RCC 7860 (cell line): ENCODE data around the gene FOXO3.
"Not testable (repeated sequence)": the region's sequence is repeated elsewhere in the genome, so short reads cannot be mapped to it uniquely, and the experiment has no call there.

ENCODE experiments used
- DNase-seq: peaks from one replicate; pipeline ENCODE4 v3.0.0-alpha.2; 2015; ENCODE audit warnings: low spot score
- FAIRE-seq: peaks from 2 replicates; lab custom pipeline; 2012; peaks lifted over from hg19 to GRCh38; lab: Jason Lieb, UNC

The FOXO3 gene

DNA sequence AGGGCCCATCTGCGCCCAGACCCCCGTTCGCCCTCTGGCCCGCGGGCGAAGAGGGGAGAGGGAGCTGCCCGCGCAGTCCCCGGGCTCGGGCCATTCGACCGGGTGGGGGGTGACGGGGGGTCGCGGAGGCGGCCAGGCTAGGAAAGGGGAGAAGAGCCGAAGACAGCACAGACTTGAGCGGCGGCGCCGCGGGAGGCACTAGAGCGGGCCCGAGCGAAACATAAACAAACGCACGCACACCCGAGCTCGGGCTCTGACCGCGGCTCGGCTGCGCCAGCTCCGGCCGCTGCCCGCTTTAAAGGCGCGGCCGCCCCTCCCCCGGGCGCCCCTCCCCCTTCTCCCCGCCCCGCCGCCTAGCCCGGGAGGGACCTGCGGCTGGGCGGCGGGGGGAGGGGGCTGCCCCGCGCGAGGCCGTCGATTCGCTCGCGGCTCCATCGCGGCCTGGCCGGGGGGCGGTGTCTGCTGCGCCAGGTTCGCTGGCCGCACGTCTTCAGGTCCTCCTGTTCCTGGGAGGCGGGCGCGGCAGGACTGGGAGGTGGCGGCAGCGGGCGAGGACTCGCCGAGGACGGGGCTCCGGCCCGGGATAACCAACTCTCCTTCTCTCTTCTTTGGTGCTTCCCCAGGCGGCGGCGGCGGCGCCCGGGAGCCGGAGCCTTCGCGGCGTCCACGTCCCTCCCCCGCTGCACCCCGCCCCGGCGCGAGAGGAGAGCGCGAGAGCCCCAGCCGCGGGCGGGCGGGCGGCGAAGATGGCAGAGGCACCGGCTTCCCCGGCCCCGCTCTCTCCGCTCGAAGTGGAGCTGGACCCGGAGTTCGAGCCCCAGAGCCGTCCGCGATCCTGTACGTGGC lies at the start of gene FOXO3:
Gene FOXO3, plus strand, starts transcription at position 455 of the 846 bp plus-strand sequence. Its CDS starts 292 bp downstream, at position 747.
- DNase-seq (peak; percentile 76), FAIRE-seq (no peak)

DNA sequence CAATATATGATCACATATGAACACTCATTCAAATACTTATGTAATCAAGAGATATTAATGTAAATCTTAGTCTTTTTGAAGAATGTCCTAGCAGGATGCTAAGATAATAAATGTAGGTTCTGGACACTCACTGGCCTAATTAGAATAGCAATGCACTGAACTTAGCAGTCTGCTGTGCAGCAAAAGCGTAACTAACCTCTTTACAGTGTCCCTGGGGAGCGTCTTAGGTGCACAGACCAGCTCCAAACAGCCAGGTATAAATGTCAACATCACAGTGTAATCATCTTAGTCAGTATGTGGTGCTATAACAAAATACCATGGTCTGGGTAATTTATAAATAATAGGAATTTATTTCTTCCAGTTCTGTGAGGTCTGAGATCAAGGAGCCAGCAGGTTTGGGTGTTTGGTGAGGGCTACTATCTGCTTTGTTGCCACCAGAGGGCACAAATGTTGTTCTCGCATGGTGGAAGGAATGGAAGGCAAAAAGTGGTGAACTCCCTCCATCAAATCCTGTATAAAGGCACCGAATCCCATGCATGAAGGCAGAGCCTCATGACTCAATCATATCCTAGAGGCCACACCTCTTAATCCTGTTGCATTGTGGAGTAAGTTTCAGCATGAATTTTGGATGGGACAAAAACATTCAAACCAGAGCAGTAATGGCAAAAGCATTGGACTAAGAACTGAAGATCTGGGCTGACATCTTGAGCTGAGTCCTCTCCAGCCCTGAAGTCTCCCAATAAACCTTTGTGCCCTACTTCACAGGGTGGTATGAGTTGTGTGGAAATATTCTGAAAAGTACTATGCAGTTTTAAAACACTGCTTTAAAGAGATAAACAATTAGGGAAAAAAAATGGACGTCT lies 41.8 kb upstream of the FOXO3 start:
- FAIRE-seq = no peak
- peak; percentile 9 for DNase-seq

GRCh38 chr6:108521616-108522107 lies 39.1 kb upstream of the FOXO3 start:
- FAIRE-seq (no peak), DNase-seq (no peak)

- FAIRE-seq = no peak
- DNase-seq = no peak
Observed at GRCh38 chr6:108523697-108524096, 37.0 kb upstream of the FOXO3 start.

GRCh38 chr6:108524528-108525248 lies 36.0 kb upstream of the FOXO3 start:
- FAIRE-seq = no peak
- DNase-seq = no peak

DNA sequence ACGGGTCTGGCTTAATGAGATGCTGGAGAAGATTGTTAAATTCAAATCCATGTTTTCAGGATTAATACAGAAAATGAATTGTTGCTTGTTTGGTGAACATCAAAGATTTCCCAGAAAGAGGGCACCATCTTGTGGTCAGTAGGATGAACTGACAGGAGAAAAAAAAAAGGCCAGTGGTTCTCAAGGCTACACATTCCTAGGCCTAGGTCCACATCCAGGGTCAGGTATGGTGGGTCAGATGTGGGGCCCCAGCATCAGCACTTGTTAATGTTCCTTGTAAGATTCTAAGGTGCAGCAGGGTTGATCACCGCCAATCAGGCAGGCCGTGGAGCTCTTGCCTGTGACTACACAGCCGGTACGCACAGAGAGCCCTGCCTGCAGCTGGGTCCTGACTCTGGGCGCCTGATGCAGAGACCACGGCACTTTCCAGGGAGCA lies 34.0 kb upstream of the FOXO3 start:
- FAIRE-seq = no peak

GRCh38 chr6:108528878-108529277 lies 31.8 kb upstream of the FOXO3 start:
- FAIRE-seq (no peak), DNase-seq (no peak)

More for the DNA sequence above, 34.0 kb upstream of the FOXO3 start:
- DNase-seq = peak; percentile 27

DNA sequence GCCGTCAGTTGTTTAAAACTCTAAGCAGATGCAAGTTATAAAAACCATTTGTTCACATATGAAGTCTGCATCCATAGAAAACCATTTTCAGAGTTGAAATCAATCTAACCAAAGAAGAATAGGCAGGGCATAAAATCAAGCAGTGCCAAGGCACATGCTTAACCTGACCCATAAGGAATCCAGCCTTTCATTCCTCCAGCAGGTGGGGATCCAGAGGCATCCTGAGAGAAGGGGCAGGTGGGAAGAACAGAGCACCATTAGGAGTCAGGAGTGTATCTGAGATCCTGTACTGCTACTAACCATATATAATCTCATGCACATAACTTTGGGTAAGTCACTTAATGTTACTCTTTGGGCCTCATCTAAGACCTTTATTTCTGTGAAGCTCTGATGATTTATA lies 29.4 kb upstream of the FOXO3 start:
- DNase-seq (no peak), FAIRE-seq (no peak)

DNA sequence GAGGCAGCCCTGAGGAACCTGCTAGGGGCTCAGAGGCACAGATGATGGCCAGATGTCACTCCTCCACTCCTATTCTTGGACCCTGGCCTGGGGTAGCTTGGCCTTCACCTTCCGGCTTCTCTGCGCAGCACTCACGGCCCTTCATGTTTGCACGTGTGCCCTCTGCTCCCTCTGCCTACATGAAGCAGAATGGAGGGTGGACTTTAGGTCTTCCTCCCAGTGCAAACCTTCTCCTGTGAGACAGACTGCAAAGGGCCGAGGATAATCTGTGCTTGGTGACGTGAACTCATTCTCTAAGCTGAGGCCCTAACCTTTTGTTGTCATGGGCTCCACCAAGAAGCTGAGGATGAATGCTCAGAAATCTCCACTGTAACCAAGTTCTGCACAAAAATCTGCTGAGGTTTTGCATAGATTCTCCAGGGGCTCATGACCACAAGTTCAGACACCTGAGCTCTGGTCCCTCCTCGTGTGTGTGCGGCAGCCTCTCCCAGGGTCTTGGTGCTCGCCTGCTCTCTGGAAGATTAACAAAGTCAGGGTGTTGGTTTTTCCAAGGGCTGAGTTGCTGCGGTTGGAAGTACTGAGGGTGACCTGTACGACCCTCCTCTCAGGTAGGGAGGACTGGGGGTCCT lies 25.5 kb upstream of the FOXO3 start:
- DNase-seq (no peak), FAIRE-seq (no peak)

GRCh38 chr6:108535920-108536535 lies 24.7 kb upstream of the FOXO3 start:
- DNase-seq, FAIRE-seq: not testable (repeated sequence)

GRCh38 chr6:108541843-108542759 lies 18.6 kb upstream of the FOXO3 start:
- peak; percentile 47 for DNase-seq
- peak; percentile 61 for FAIRE-seq

DNA sequence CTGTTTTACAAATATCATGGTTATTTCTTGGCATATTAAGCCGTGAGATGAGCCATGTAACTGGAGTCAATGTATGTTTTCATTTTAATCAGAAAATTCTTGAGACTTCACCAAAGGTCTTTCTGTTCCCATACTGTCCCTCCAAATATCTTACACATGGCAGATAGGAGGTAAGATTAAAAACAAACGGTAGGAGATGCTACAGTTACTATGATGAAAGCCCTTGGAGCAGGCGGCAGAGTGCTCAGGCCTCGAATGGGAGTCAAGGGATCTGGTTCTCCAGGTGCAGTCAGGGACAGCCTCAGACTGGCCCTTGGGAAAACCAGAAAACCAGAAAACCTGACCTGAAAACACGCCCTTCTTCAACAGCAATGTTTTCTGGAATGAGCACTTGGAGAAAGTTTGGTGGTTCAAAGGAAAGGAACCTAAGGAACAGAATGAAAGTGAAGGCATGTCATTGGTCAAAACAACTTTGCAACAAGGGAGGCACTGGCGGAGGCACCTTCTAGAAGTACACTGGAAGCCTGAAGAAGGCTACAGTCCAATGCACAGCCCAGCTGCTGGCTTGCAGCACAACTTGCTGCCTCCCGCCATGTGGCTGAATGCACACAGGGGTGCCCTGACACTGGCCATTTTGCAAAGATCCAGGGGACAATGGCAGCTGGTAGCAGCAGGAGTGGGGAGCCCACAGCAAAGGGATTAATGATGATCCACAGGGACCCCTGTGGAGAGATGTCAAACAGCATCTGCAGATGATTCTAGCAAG lies 17.4 kb upstream of the FOXO3 start:
- DNase-seq (no peak), FAIRE-seq (no peak)

- FAIRE-seq (no peak), DNase-seq (no peak)
Observed at GRCh38 chr6:108544606-108545005, 16.1 kb upstream of the FOXO3 start.

DNA sequence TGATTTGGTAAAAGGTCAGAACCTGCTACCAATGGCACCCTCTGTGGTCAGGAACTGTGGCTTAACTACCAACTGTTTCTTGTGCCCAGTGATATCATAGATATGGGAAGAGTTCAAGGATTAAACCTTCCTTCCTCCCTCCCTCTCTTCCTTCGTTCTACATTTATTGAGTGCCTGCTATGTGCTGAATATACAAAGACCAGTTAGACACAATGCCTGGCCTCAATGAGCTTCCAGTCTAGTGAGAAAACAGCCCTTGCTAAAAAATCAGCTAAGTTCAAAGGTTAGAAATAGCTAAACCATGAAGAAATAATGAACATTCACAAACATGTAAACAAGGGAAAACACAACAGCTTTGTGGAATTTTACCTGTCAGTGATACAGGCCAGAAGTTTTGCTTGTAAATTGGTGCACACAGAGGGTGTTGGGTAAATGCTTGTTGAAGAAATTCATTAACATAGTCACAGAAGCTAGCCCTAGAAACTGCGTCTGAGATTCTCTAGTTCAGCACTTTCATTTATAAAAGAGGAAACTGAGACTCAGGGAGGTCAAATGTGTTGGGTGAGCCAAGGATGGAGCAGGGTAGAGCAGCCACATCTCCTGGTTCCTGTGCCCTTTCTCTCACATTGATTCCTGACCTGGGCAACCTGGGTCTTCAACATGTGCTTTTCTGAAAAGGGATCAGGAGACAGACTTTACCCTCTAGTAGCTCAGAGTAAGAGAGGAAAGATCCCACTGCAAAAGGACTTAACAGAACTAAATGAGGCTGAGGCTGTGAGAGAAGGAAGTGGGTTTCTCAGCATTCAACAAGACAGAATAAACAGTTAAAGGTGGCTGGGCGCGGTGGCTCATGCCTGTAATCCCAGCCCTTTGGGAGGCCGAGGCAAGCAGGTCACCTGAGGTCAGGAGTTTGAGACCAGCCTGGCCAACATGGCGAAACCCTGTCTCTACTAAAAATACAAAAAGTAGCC lies 14.4 kb upstream of the FOXO3 start:
- no peak for DNase-seq
- no peak for FAIRE-seq

GRCh38 chr6:108549241-108549640 lies 11.5 kb upstream of the FOXO3 start:
- no peak for DNase-seq
- FAIRE-seq = no peak

DNA sequence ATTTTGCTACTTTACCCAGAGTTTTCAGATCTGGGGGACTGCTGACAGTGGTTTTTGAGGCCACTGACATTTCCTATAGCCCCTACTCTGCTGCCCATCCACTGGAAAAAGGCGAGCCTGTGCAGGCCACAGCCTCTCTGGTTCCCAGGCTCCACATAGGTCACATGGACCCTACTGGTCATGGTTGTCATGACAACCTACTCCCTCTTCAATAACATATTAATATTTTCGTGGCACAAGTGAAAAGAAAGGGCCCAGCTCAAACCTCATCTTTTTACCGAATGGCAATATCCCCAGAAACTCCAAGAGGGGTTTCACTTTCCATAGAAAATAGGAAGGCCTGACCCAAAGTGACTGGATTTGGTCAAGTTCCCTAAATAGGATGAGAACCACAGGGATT lies 11.0 kb upstream of the FOXO3 start:
- DNase-seq (no peak), FAIRE-seq (no peak)

GRCh38 chr6:108550256-108550655 lies 10.5 kb upstream of the FOXO3 start:
- DNase-seq = no peak
- no peak for FAIRE-seq
